Ovary (tissue), 3 donors: ENCODE data around the gene DTD1.

Source experiments
- CTCF ChIP-seq, 3 donors: fragments of 450-650 bp in 2 of 3; fragments of 200-600 bp in 1 of 3; IDR thresholded peaks; one replicate each; pipeline versions ENCODE4 v1.5.1 to v1.8.0; 2016 to 2022; ENCODE audit warnings: antibody characterized with exemption in 3 of 3, mild to moderate bottlenecking in 1 of 3
- EP300 ChIP-seq: sonication (generic); formaldehyde crosslinking; IDR thresholded peaks from one replicate; pipeline ENCODE4 v1.6.1; 2017; ENCODE audit warnings: antibody characterized with exemption
- donor health status: DM: no; HTN: no; CAD: no.

GRCh38 chr20:18580012-18580411, 7.8 kb upstream of the DTD1 start:
- no peak for TF ChIP-seq CTCF (IDR thresholded peaks at IDR 0.05)
- no peak for TF ChIP-seq EP300
